ENCODE measurements around the gene MLC1. TPM values are rescaled to one million over a fixed set of nuclear protein-coding genes. Genes with fewer than 3 reads are reported as not detected.

The MLC1 gene
- total RNA-seq, 1 donor from 2014 or later = 0.52 TPM

GRCh38 chr22:50060441-50061140 lies 24.6 kb downstream of the MLC1 start:
- H3K27me3 ChIP-seq (ENCODE audit: control insufficient read depth in 3 of 3, insufficient read depth in 3 of 3, low read length in 3 of 3) = peaks cover 29 to 65% (median 58%) of the 10 kb centered on the region in 3 donors
- no peak overlapping the region for H3K4me3 ChIP-seq (ENCODE audit: low read length in 3 of 3)
- no peaks in the 10 kb centered on the region for H3K9me3 ChIP-seq (ENCODE audit: control insufficient read depth in 3 of 3, low read length in 3 of 3)
- no peak overlapping the region for H3K27ac ChIP-seq (ENCODE audit: low read depth, low read length)
- no peaks in the 10 kb centered on the region for H3K36me3 ChIP-seq (ENCODE audit: control insufficient read depth in 3 of 3, insufficient read depth in 3 of 3, low read length in 3 of 3)
- H3K9ac ChIP-seq (ENCODE audit: low read depth in 1 of 3, low read length in 3 of 3) = no peak overlapping the region
- H3K4me1 ChIP-seq (ENCODE audit: control insufficient read depth in 3 of 3, insufficient read depth in 3 of 3, low read length in 3 of 3) = peaks cover 0 to 5% (median 2%) of the 10 kb centered on the region in 3 donors

- H3K9me3 ChIP-seq (ENCODE audit: control insufficient read depth in 3 of 3, low read length in 3 of 3) = no peaks in the 10 kb centered on the region
- H3K9ac ChIP-seq (ENCODE audit: low read depth in 1 of 3, low read length in 3 of 3) = no peak overlapping the region
- H3K27me3 ChIP-seq (ENCODE audit: control insufficient read depth in 3 of 3, insufficient read depth in 3 of 3, low read length in 3 of 3) = peaks cover 27 to 65% (median 58%) of the 10 kb centered on the region in 3 donors
- no peak overlapping the region for H3K27ac ChIP-seq (ENCODE audit: low read depth, low read length)
- no peak overlapping the region for H3K4me3 ChIP-seq (ENCODE audit: low read length in 3 of 3)
- H3K36me3 ChIP-seq (ENCODE audit: control insufficient read depth in 3 of 3, insufficient read depth in 3 of 3, low read length in 3 of 3) = no peaks in the 10 kb centered on the region
- H3K4me1 ChIP-seq (ENCODE audit: control insufficient read depth in 3 of 3, insufficient read depth in 3 of 3, low read length in 3 of 3) = peaks cover 0 to 5% (median 2%) of the 10 kb centered on the region in 3 donors
These were observed 25.4 kb downstream of the MLC1 start for GRCh38 chr22:50059881-50060262.

GRCh38 chr22:50058906-50059880 lies 26.0 kb downstream of the MLC1 start:
- Histone ChIP-seq H3K9me3 (ENCODE audit: control insufficient read depth in 3 of 3, low read length in 3 of 3) (no peaks in the 10 kb centered on the region), H3K36me3 (ENCODE audit: control insufficient read depth in 3 of 3, insufficient read depth in 3 of 3, low read length in 3 of 3) (no peaks in the 10 kb centered on the region), H3K27ac (ENCODE audit: low read depth, low read length) (no peak overlapping the region), H3K27me3 (ENCODE audit: control insufficient read depth in 3 of 3, insufficient read depth in 3 of 3, low read length in 3 of 3) (peaks cover 23 to 60% (median 54%) of the 10 kb centered on the region in 3 donors), H3K4me1 (ENCODE audit: control insufficient read depth in 3 of 3, insufficient read depth in 3 of 3, low read length in 3 of 3) (peaks cover 0 to 5% (median 2%) of the 10 kb centered on the region in 3 donors), H3K4me3 (ENCODE audit: low read length in 3 of 3) (no peak overlapping the region), H3K9ac (ENCODE audit: low read depth in 1 of 3, low read length in 3 of 3) (no peak overlapping the region)

- Histone ChIP-seq H3K4me1 (ENCODE audit: control insufficient read depth in 3 of 3, insufficient read depth in 3 of 3, low read length in 3 of 3) (peaks cover 0 to 5% (median 2%) of the 10 kb centered on the region in 3 donors), H3K27ac (ENCODE audit: low read depth, low read length) (no peak within 1 kb of the TSS), H3K4me3 (ENCODE audit: low read length in 3 of 3) (no peak within 1 kb of the TSS), H3K36me3 (ENCODE audit: control insufficient read depth in 3 of 3, insufficient read depth in 3 of 3, low read length in 3 of 3) (no peaks in the 10 kb centered on the region), H3K27me3 (ENCODE audit: control insufficient read depth in 3 of 3, insufficient read depth in 3 of 3, low read length in 3 of 3) (peaks cover 24 to 56% (median 51%) of the 10 kb centered on the region in 3 donors), H3K9ac (ENCODE audit: low read depth in 1 of 3, low read length in 3 of 3) (no peak within 1 kb of the TSS), H3K9me3 (ENCODE audit: control insufficient read depth in 3 of 3, low read length in 3 of 3) (peaks cover 0 to 6% (median 3%) of the 10 kb centered on the region in 3 donors)
These were observed 26.9 kb downstream of the MLC1 start, which contains the start of gene TTLL8 for GRCh38 chr22:50058061-50058905. Gene TTLL8, minus strand, starts transcription at chr22:50058298.

- H3K9me3 ChIP-seq (ENCODE audit: control insufficient read depth in 3 of 3, low read length in 3 of 3) = peaks cover 2 to 6% (median 3%) of the 10 kb centered on the region in 3 donors
- H3K4me1 ChIP-seq (ENCODE audit: control insufficient read depth in 3 of 3, insufficient read depth in 3 of 3, low read length in 3 of 3) = peaks cover 0 to 5% (median 2%) of the 10 kb centered on the region in 3 donors
- no peaks in the 10 kb centered on the region for H3K36me3 ChIP-seq (ENCODE audit: control insufficient read depth in 3 of 3, insufficient read depth in 3 of 3, low read length in 3 of 3)
- H3K27ac ChIP-seq (ENCODE audit: low read depth, low read length) = no peak overlapping the region
- no peak overlapping the region for H3K4me3 ChIP-seq (ENCODE audit: low read length in 3 of 3)
- H3K27me3 ChIP-seq (ENCODE audit: control insufficient read depth in 3 of 3, insufficient read depth in 3 of 3, low read length in 3 of 3) = peaks cover 24 to 56% (median 51%) of the 10 kb centered on the region in 3 donors
- no peak overlapping the region for H3K9ac ChIP-seq (ENCODE audit: low read depth in 1 of 3, low read length in 3 of 3)
These were observed 27.8 kb downstream of the MLC1 start for GRCh38 chr22:50057278-50058060.

GRCh38 chr22:50056214-50056972 lies 28.8 kb downstream of the MLC1 start:
- Histone ChIP-seq H3K9me3 (ENCODE audit: control insufficient read depth in 3 of 3, low read length in 3 of 3) (peaks cover 2 to 6% (median 3%) of the 10 kb centered on the region in 3 donors), H3K27ac (ENCODE audit: low read depth, low read length) (no peak overlapping the region), H3K27me3 (ENCODE audit: control insufficient read depth in 3 of 3, insufficient read depth in 3 of 3, low read length in 3 of 3) (peaks cover 29 to 54% (median 50%) of the 10 kb centered on the region in 3 donors)

GRCh38 chr22:50053861-50054260 lies 31.4 kb downstream of the MLC1 start:
- H3K9me3 ChIP-seq (ENCODE audit: control insufficient read depth in 3 of 3, low read length in 3 of 3) = peaks cover 2 to 6% (median 3%) of the 10 kb centered on the region in 3 donors
- no peak overlapping the region for H3K4me3 ChIP-seq (ENCODE audit: low read length in 3 of 3)
- peaks cover 27 to 34% (median 33%) of the 10 kb centered on the region in 3 donors for H3K27me3 ChIP-seq (ENCODE audit: control insufficient read depth in 3 of 3, insufficient read depth in 3 of 3, low read length in 3 of 3)
- no peak overlapping the region for H3K27ac ChIP-seq (ENCODE audit: low read depth, low read length)
- no peaks in the 10 kb centered on the region for H3K36me3 ChIP-seq (ENCODE audit: control insufficient read depth in 3 of 3, insufficient read depth in 3 of 3, low read length in 3 of 3)
- H3K4me1 ChIP-seq (ENCODE audit: control insufficient read depth in 3 of 3, insufficient read depth in 3 of 3, low read length in 3 of 3) = peaks cover 0 to 5% (median 2%) of the 10 kb centered on the region in 3 donors
- H3K9ac ChIP-seq (ENCODE audit: low read depth in 1 of 3, low read length in 3 of 3) = no peak overlapping the region

More at GRCh38 chr22:50056214-50056972, 28.8 kb downstream of the MLC1 start:
- Histone ChIP-seq H3K9ac (ENCODE audit: low read depth in 1 of 3, low read length in 3 of 3) (no peak overlapping the region), H3K4me1 (ENCODE audit: control insufficient read depth in 3 of 3, insufficient read depth in 3 of 3, low read length in 3 of 3) (peaks cover 0 to 5% (median 2%) of the 10 kb centered on the region in 3 donors), H3K4me3 (ENCODE audit: low read length in 3 of 3) (no peak overlapping the region), H3K36me3 (ENCODE audit: control insufficient read depth in 3 of 3, insufficient read depth in 3 of 3, low read length in 3 of 3) (no peaks in the 10 kb centered on the region)

GRCh38 chr22:50051930-50052329 lies 33.3 kb downstream of the MLC1 start:
- Histone ChIP-seq H3K9me3 (ENCODE audit: control insufficient read depth in 3 of 3, low read length in 3 of 3) (peaks cover 2 to 6% (median 3%) of the 10 kb centered on the region in 3 donors), H3K4me1 (ENCODE audit: control insufficient read depth in 3 of 3, insufficient read depth in 3 of 3, low read length in 3 of 3) (no peaks in the 10 kb centered on the region), H3K36me3 (ENCODE audit: control insufficient read depth in 3 of 3, insufficient read depth in 3 of 3, low read length in 3 of 3) (no peaks in the 10 kb centered on the region), H3K27ac (ENCODE audit: low read depth, low read length) (no peak overlapping the region), H3K27me3 (ENCODE audit: control insufficient read depth in 3 of 3, insufficient read depth in 3 of 3, low read length in 3 of 3) (peaks cover 19 to 27% (median 27%) of the 10 kb centered on the region in 3 donors), H3K9ac (ENCODE audit: low read depth in 1 of 3, low read length in 3 of 3) (no peak overlapping the region), H3K4me3 (ENCODE audit: low read length in 3 of 3) (no peak overlapping the region)

All from skeletal muscle tissue (tissue), 4 donors.